Neural crest cell (in vitro differentiated cells): ENCODE measurements around the gene OLFML2B. TPM values are rescaled to one million over a fixed set of nuclear protein-coding genes. Genes with fewer than 3 reads are reported as not detected.

Experiments
- DNase-seq: peaks from one replicate; pipeline ENCODE4 v3.0.0; 2021; ENCODE audit warnings: low read depth, mixed read lengths, low spot score
- H3K27ac Mint-ChIP-seq: one replicate; pipeline ENCODE4 v1.8.0; 2021; ENCODE audit warnings: mild to moderate bottlenecking, mixed read lengths; ENCODE audit not compliant: unreplicated experiment
- H3K27me3 Mint-ChIP-seq: 2 replicates; pipeline ENCODE4 v1.8.0; 2021; ENCODE audit warnings: low read depth, mild to moderate bottlenecking, mixed read lengths
- H3K36me3 Mint-ChIP-seq: 2 replicates; pipeline ENCODE4 v1.8.0; 2021; ENCODE audit warnings: low read depth, mild to moderate bottlenecking, mixed read lengths
- H3K4me1 Mint-ChIP-seq: 2 replicates; pipeline ENCODE4 v1.8.0; 2021; ENCODE audit warnings: mixed read lengths
- H3K4me3 Mint-ChIP-seq: one replicate; pipeline ENCODE4 v1.8.0; 2021; ENCODE audit warnings: mild to moderate bottlenecking, mixed read lengths
- H3K9me3 Mint-ChIP-seq: 2 replicates; pipeline ENCODE4 v1.8.0; 2021; ENCODE audit warnings: mixed read lengths
- CTCF ChIP-seq: fragments of 200-600 bp; sonication (generic); conservative IDR thresholded peaks from 2 replicates; pipeline ENCODE4 v1.5.0; 2021; ENCODE audit warnings: antibody characterized with exemption, mild to moderate bottlenecking
- total RNA-seq: library from RNA; stranded (reverse); gene quantifications from 2 replicates; pipeline ENCODE4 v1.2.1, GENCODE V29; 2021

OLFML2B gene
- total RNA-seq, 1 donor from 2014 or later, result 5.8 TPM

DNA sequence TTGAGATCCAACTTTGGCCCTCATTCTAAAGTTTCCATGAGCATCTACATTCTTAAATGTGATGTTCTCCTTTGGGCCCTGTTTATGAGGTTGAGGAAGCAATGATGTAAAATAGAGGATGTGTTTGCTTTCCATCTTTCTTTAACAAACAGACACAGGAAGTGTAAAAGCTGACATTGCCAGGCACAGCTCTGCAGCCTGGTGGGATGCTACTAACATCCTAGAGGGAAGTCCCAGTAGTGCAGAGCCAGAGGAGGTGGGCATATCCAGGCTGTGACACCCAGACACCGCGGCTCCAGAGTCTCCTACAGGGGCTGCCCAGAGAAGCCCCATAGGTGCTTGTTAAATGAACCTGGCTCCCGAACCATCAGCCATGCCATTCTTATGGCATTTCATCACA lies 16.2 kb downstream of the OLFML2B start:
- Mint-ChIP-seq H3K9me3 (no peaks in the 10 kb centered on the region), H3K36me3 (no peaks in the 10 kb centered on the region), H3K4me3 (no peak overlapping the region), H3K4me1 (peaks cover 9% of the 10 kb centered on the region), H3K27me3 (no peaks in the 10 kb centered on the region), H3K27ac (no peak overlapping the region)
- no peak for DNase-seq
- no peak for TF ChIP-seq CTCF

- H3K27ac Mint-ChIP-seq, result peak overlapping the region; percentile 81
- no peaks in the 10 kb centered on the region for H3K36me3 Mint-ChIP-seq
- peaks cover 9% of the 10 kb centered on the region for H3K4me1 Mint-ChIP-seq
- no peak for TF ChIP-seq CTCF
- H3K27me3 Mint-ChIP-seq, result no peaks in the 10 kb centered on the region
- DNase-seq, result no peak
- no peaks in the 10 kb centered on the region for H3K9me3 Mint-ChIP-seq
- H3K4me3 Mint-ChIP-seq, result no peak overlapping the region
Observed at GRCh38 chr1:162006081-162006480, 17.6 kb downstream of the OLFML2B start.

GRCh38 chr1:162004441-162004950 lies 19.2 kb downstream of the OLFML2B start:
- H3K27ac Mint-ChIP-seq, result no peak overlapping the region
- TF ChIP-seq CTCF, result no peak
- peaks cover 9% of the 10 kb centered on the region for H3K4me1 Mint-ChIP-seq
- H3K36me3 Mint-ChIP-seq, result no peaks in the 10 kb centered on the region
- no peak for DNase-seq
- H3K9me3 Mint-ChIP-seq, result no peaks in the 10 kb centered on the region
- no peaks in the 10 kb centered on the region for H3K27me3 Mint-ChIP-seq
- no peak overlapping the region for H3K4me3 Mint-ChIP-seq

DNA sequence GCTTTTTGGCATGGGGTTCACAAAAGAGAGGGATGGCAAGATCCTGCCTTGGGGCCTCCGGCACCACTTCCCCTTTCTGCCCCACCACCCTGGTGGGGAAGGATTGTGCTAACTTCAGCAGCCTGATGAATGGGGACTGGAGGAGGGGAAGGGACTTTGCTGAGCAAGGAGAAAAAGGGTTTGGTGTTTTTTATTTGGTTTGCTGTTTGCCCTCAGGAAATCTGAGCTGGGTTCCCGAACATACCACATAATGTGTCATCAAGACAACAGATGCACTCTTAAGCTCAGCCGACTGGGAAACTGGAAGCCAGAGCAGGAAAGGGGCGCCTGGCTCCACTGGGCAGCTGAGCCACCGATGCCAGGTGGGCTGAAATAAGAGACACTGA lies 19.8 kb downstream of the OLFML2B start:
- DNase-seq, result no peak
- no peaks in the 10 kb centered on the region for H3K9me3 Mint-ChIP-seq
- no peak for TF ChIP-seq CTCF
- peaks cover 9% of the 10 kb centered on the region for H3K4me1 Mint-ChIP-seq
- H3K4me3 Mint-ChIP-seq, result no peak overlapping the region
- no peaks in the 10 kb centered on the region for H3K36me3 Mint-ChIP-seq
- H3K27ac Mint-ChIP-seq, result no peak overlapping the region
- H3K27me3 Mint-ChIP-seq, result no peaks in the 10 kb centered on the region

- H3K36me3 Mint-ChIP-seq, result no peaks in the 10 kb centered on the region
- no peak overlapping the region for H3K4me3 Mint-ChIP-seq
- H3K9me3 Mint-ChIP-seq, result no peaks in the 10 kb centered on the region
- peak overlapping the region; percentile 79 for H3K27ac Mint-ChIP-seq
- TF ChIP-seq CTCF, result no peak
- peaks cover 9% of the 10 kb centered on the region for H3K4me1 Mint-ChIP-seq
- DNase-seq, result no peak
- no peaks in the 10 kb centered on the region for H3K27me3 Mint-ChIP-seq
Observed at GRCh38 chr1:162003061-162003829, 20.4 kb downstream of the OLFML2B start.
